Placental epithelial cell (primary cell): Measurements from ENCODE around the gene GEMIN5. TPM values are rescaled to one million over a fixed set of nuclear protein-coding genes. Genes with fewer than 3 reads are reported as not detected.

Experiments used
- total RNA-seq: library from RNA; depleted of rRNA; stranded (reverse); fragments of >200 nt; gene quantifications from 2 replicates; pipeline ENCODE4 v1.2.3, GENCODE V29; 2012

Gene GEMIN5, protein sequence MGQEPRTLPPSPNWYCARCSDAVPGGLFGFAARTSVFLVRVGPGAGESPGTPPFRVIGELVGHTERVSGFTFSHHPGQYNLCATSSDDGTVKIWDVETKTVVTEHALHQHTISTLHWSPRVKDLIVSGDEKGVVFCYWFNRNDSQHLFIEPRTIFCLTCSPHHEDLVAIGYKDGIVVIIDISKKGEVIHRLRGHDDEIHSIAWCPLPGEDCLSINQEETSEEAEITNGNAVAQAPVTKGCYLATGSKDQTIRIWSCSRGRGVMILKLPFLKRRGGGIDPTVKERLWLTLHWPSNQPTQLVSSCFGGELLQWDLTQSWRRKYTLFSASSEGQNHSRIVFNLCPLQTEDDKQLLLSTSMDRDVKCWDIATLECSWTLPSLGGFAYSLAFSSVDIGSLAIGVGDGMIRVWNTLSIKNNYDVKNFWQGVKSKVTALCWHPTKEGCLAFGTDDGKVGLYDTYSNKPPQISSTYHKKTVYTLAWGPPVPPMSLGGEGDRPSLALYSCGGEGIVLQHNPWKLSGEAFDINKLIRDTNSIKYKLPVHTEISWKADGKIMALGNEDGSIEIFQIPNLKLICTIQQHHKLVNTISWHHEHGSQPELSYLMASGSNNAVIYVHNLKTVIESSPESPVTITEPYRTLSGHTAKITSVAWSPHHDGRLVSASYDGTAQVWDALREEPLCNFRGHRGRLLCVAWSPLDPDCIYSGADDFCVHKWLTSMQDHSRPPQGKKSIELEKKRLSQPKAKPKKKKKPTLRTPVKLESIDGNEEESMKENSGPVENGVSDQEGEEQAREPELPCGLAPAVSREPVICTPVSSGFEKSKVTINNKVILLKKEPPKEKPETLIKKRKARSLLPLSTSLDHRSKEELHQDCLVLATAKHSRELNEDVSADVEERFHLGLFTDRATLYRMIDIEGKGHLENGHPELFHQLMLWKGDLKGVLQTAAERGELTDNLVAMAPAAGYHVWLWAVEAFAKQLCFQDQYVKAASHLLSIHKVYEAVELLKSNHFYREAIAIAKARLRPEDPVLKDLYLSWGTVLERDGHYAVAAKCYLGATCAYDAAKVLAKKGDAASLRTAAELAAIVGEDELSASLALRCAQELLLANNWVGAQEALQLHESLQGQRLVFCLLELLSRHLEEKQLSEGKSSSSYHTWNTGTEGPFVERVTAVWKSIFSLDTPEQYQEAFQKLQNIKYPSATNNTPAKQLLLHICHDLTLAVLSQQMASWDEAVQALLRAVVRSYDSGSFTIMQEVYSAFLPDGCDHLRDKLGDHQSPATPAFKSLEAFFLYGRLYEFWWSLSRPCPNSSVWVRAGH (N-terminal part only)
- total RNA-seq: 11.4 and 13.9 TPM in 2 replicates

DNA sequence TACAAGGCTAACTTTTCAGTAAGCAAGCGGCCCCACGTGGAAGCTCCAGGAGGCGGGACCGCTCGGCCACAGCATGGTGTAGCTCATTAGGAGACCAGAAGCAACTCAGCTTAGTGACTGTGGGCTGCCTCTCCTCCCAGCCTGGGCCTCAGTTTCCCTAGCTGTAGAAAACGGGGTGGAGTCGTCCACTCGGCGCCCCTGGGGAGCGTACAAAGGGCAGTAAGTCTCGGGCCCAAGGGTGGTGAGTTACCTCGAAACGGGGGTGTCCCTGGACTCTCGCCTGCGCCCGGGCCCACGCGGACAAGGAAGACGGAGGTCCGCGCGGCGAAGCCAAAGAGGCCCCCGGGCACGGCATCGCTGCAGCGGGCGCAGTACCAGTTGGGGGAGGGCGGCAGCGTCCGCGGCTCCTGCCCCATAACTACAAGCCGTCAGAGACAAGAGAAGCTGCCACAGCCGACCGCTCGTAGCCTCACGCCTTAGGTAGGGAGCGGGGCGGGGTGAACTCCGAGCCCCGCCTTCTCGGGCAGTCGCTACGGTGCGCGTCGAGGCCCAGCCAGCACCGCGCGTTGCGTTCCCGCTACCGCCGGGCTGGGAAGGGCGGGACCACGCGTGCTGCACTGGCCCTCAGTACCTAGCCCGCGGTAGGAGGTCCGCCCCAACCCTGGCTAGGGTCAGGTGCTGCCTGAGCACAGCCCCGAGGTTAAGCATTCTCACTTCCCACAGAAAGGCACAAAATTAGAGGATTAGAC is at the start of gene GEMIN5:
Gene GEMIN5, minus strand, starts transcription at position 494 of the 749 bp plus-strand sequence. Its CDS starts 78 bp downstream, at position 416.

DNA sequence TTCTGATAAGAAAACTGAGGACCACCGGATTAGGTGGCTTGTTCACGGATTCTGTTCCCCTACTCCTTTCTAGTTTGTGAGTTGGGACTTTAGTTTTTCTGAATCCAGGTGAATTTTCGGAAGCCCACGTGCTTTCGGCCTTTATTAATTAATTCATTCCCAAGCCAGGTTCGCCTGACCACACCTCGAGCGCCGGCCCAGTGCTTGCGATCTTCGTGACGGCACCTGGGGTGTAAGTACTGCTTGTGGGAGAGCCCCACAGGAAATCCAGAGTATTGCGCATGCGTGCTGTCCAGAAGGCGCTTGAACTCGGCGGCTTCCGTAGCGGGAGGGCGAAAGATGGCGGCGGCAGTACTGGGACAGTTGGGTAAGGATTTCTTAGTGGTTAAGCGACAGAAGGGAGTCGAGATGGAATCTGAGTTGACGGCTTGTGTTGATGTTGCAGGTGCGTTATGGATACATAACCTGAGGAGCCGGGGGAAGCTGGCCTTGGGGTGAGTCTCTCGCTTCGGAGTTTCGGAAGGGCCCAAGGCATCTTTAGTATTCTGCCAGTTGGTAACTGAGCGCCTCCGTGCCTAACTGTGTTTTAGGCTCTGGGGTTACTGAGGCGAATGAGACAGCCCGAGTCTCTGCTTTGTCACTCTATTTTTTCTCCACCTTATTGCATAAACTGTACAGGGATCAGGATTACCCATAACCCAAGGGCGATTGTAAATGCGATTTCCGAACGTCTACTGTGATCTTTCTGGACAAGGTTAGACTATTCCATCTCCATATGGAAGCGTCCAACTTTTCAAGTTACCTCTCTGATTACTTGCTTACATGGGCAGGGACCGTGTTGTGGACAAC is 3.0 kb upstream of the GEMIN5 start, which contains the start of gene MRPL22:
Gene MRPL22, plus strand, starts transcription at position 302 of the 849 bp plus-strand sequence. Its CDS starts 38 bp downstream, at position 340.

DNA sequence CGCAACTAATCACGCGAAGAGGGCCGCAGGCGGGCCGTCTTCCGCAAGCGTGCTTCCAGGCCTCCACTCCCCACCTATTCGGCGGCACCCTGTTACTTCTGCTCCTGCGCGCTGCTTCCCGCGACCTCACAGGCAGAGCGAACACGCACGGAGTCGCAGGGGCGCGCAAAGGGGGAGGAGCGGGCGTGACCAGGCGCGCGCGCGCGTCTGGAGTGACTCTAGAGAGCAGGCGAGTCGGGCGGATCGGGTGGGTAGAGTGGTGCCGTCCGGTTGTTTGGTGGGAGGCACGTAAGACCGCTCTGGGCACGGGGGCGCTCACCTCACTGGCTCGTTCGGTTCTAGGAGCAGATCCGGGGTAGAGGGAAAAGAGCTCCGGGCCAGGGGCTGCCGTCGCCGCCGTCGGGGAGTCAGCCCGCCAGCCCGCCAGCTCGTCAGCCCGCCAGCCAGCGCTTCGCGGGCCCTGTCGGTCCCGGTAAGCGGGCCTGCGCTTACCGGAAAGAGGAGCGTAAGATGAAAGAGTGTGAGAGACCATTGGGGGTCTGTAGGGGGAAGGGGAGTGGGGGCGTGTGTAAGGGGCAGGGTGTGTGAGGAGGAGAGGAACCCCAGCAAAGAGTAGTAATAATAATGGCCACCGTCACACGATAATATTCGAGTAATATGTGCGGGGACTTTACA is 79.6 kb downstream of the GEMIN5 start, which contains the start of gene CNOT8:
Gene CNOT8, plus strand, starts transcription at position 331 of the 675 bp plus-strand sequence. CDS start 4,652 bp downstream, outside the sequence.

DNA sequence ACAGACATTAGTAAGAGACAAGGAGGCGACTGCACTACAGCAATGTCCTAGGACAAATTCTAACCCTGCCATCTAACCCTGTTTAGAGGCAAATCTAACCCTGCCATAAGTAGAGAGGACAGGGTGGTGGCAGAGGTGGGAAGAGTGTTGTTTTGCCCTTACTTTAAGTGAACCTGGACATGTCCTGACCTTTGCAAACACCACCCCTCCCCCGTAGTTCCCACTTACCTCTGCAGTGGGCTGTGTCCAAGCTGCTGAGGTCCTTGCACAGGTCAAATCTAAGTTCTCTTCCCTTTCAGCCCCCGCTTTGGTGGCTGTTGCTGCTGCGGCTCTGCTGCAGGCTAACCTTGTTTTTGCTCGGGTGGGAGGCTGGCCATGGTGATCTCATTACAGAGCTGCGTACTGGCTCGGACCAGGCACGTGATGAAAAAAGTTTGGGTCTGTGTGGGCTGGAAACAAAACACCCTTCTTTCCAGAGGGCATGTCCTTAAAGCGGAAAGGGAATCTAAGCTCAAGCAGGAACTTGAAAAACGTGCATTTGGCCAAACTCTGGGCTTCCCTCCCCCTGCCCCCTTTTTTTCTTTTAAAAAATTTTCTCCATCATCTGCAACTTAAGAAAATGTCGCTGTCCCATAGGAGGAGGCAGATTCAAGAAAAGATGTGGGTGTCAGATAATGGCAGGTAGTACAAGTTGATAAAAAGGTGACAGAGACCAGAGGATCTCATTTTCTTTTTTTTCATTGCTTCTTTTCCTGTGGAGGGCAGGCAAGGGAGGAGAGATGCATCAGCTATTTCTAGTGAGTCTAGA is 87.6 kb downstream of the GEMIN5 start, which contains the start of gene FAXDC2:
Gene FAXDC2, minus strand, starts transcription at position 349 of the 808 bp plus-strand sequence. CDS start 12,425 bp downstream, outside the sequence.

Other genes starting within 250 kb of the GEMIN5 start
- gene LARP1, start 182.8 kb downstream of the GEMIN5 start, total RNA-seq: 71.8 and 91.0 TPM in 2 replicates
- 8.6 and 8.7 TPM in 2 replicates for gene FAXDC2, start 87.6 kb downstream of the GEMIN5 start, total RNA-seq
- 40.8 and 42.5 TPM in 2 replicates for gene CNOT8, start 79.6 kb downstream of the GEMIN5 start, total RNA-seq
- 9.1 and 9.8 TPM in 2 replicates for gene MRPL22, start 2.9 kb upstream of the GEMIN5 start, total RNA-seq
- gene KIF4B, start 75.5 kb upstream of the GEMIN5 start, total RNA-seq: under 0.01 TPM in 1 of 2 replicates, not detected in the other